Neural cell (in vitro differentiated cells): Measurements from ENCODE around the gene ACAA2.

ENCODE experiments used
- CTCF ChIP-seq: fragments of 450-650 bp; IDR thresholded peaks from 2 replicates; pipeline ENCODE4 v1.5.1; 2014; ENCODE audit warnings: antibody characterized with exemption, mild to moderate bottlenecking, moderate library complexity; ENCODE audit not compliant: poor library complexity, severe bottlenecking
- EZH2 ChIP-seq: fragments of 200-600, 300-800 bp; shearing (Covaris generic), sonication (generic); IDR thresholded peaks from 2 replicates; pipeline ENCODE4 v1.6.1; 2014; ENCODE audit warnings: antibody characterized with exemption, low read length, borderline replicate concordance, mild to moderate bottlenecking; ENCODE audit not compliant: insufficient read depth, poor library complexity, severe bottlenecking

GRCh38 chr18:49734836-49735235, 78.5 kb downstream of the ACAA2 start:
- TF ChIP-seq EZH2, result no peak
- TF ChIP-seq CTCF, result no peak
